Activated CD4-positive, alpha-beta T cell treated with anti-CD3 and anti-CD28 coated beads, Interleukin-10, Interleukin-2, amounts not matched to agents 100 ng/mL and 50 ng/mL, durations not matched to agents 16 hours and 8 hours (primary cell): Measurements from ENCODE around the gene MYO3B.
A peak's percentile ranks its signal among the peaks of the same experiment; 100 is the strongest.
"Not testable (repeated sequence)": the region's sequence is repeated elsewhere in the genome, so short reads cannot be mapped to it uniquely, and the experiment has no call there.

Source experiments
- DNase-seq: peaks from one replicate; pipeline ENCODE4 v3.0.0-alpha.2; 2020

The MYO3B gene

GRCh38 chr2:170344663-170345346 lies 166.9 kb downstream of the MYO3B start:
- no peak for DNase-seq

GRCh38 chr2:170345607-170346006 lies 167.7 kb downstream of the MYO3B start:
- no peak for DNase-seq

GRCh38 chr2:170349269-170349668 lies 171.3 kb downstream of the MYO3B start:
- not testable (repeated sequence) for DNase-seq

- no peak for DNase-seq
Observed at GRCh38 chr2:170350929-170351826, 173.2 kb downstream of the MYO3B start.

- no peak for DNase-seq
Observed at GRCh38 chr2:170353723-170354122, 175.8 kb downstream of the MYO3B start.

GRCh38 chr2:170354388-170354787 lies 176.4 kb downstream of the MYO3B start:
- DNase-seq, result no peak

GRCh38 chr2:170354855-170355780 lies 177.2 kb downstream of the MYO3B start:
- DNase-seq, result peak; percentile 65

- DNase-seq, result no peak
Observed at GRCh38 chr2:170359466-170359865, 181.5 kb downstream of the MYO3B start.

- DNase-seq, result no peak
Observed at GRCh38 chr2:170360546-170361089, 182.7 kb downstream of the MYO3B start.

- DNase-seq, result peak; percentile 84
Observed at GRCh38 chr2:170361090-170361936, 183.4 kb downstream of the MYO3B start.

GRCh38 chr2:170362313-170362870 lies 184.4 kb downstream of the MYO3B start:
- peak; percentile 70 for DNase-seq

GRCh38 chr2:170362871-170363631 lies 185.1 kb downstream of the MYO3B start:
- peak; percentile 68 for DNase-seq

GRCh38 chr2:170365003-170365402 lies 187.1 kb downstream of the MYO3B start:
- no peak for DNase-seq

GRCh38 chr2:170365686-170366085 lies 187.7 kb downstream of the MYO3B start:
- DNase-seq, result no peak

- peak; percentile 72 for DNase-seq
Observed at GRCh38 chr2:170368370-170368769, 190.4 kb downstream of the MYO3B start.

GRCh38 chr2:170369228-170369627 lies 191.3 kb downstream of the MYO3B start:
- DNase-seq, result no peak

GRCh38 chr2:170369894-170370293 lies 191.9 kb downstream of the MYO3B start:
- peak; percentile 34 for DNase-seq

- no peak for DNase-seq
Observed at GRCh38 chr2:170371231-170371998, 193.5 kb downstream of the MYO3B start.

GRCh38 chr2:170375192-170375591 lies 197.2 kb downstream of the MYO3B start:
- DNase-seq, result no peak
